Dermis blood vessel endothelial cell (primary cell): ENCODE results near the gene PROM2. TPM values are rescaled to one million over a fixed set of nuclear protein-coding genes. Genes with fewer than 3 reads are reported as not detected.

Source experiments
- DNase-seq: peaks from one replicate; pipeline ENCODE4 v3.0.0; 2010
- total RNA-seq: library from RNA; depleted of rRNA; stranded (reverse); fragments of >200 nt; gene quantifications from 2 replicates; pipeline ENCODE4 v1.2.3, GENCODE V29; 2014

The PROM2 gene
- total RNA-seq, 1 donor from 2014 or later, result 0.34 TPM

DNA sequence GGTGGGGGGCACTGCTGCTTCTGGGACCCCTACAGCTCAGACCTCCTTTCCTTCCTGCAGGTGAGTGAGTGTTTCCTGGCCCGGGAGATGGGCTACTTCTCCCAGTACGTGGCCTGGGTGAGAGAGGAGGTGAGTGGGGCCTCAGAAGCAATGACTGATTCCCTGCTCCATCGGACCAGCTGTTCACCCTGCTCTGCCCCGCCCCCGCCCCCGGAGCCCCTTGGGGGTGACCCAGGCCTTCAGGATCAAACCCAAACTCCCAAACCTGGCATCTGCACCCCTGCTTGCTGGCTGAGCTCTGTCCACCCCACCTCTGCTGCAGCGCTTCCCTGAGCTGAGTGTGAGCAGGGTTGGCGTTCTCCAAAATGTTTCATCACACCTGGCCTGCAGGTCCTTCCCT lies 13.1 kb downstream of the PROM2 start:
- no peak for DNase-seq

DNA sequence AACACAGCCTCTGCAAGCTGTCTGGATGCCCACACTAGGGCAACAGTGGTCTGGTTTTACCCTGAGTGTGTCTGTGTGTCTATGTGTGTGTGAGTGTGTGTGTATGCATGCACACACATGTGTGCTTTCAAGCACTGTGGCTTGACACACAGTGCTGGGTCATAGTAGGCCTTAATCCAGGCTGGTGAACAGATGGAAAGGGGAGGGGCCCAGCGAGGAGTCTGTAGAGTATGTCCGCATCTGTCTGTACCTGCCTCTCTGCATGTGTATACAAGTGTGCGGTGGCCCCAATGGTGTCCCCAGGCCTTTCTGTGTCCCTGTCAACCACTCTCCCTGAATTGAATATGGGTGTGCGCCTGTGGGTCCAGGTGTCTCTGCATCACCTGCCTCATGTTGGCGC lies 13.6 kb downstream of the PROM2 start:
- DNase-seq, result no peak

DNA sequence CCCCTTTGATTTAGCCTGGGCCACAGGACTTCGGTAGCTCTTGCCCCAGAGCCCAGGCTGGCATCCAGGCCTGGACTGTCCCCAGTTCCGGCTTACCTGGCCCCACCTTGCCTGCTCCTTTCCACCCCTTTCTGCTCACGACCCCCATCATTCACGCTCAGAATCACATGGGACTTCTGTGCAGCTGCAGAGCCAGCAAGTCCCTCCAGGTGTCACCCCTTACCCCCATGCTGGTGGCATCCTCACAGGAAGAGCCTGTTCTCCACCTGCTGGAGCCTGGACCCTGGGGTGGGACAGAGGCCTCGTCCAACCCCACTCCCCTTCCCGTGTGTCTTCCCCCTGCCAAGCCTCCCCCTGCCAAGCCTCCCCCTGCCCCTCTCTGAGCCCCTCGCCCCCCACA lies 15.0 kb downstream of the PROM2 start:
- no peak for DNase-seq

GRCh38 chr2:95291222-95291621 lies 17.0 kb downstream of the PROM2 start:
- no peak for DNase-seq

- no peak for DNase-seq
Observed at GRCh38 chr2:95292623-95293260, 18.5 kb downstream of the PROM2 start.

GRCh38 chr2:95294579-95295250 lies 20.5 kb downstream of the PROM2 start:
- DNase-seq, result no peak

- DNase-seq, result no peak
Observed at GRCh38 chr2:95295376-95295775, 21.1 kb downstream of the PROM2 start.

- DNase-seq, result no peak
Observed at GRCh38 chr2:95296011-95296410, 21.8 kb downstream of the PROM2 start.

GRCh38 chr2:95296880-95297487 lies 22.7 kb downstream of the PROM2 start, which contains the start of gene KCNIP3:
Gene KCNIP3, plus strand, starts transcription at chr2:95297347. Its CDS starts 92 bp downstream, at chr2:95297439.
- no peak for DNase-seq

DNA sequence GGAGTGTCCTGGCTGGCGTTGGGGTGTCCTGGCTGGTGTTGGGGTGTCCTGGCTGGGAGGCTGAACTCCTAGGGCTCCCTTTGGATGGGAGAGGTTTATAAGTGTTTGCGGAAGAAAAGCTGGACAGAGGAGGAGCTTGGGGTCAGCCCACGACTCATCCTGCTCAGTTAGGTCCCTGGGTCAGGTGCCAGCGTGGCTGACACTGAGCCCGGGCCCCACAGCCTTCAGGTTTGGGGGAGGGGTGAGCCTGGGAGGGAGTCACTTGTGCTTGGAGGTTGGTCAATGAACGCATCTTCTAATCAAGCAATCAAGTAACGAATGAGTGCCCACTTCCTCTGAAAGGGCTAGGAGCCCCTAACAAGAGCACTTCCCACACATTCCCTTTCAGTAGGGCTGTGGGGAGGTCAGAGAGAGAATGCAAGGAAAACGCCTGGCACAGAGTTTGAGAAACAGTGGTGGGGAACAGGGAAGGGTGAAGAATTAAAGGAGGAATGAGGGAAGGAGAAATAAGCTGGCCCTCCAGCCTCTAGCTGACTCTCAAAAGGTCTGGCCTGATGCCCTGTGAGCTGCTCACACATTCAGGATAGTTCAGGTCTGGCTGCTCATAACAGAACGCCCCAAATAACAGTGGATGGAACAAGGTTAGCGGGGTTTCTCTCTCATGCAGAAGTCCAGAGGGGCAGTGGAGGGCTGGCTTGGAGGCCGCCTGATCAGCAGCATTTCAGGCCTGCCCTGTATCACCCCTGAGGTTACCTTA lies 23.6 kb downstream of the PROM2 start:
- no peak for DNase-seq

- no peak for DNase-seq
Observed at GRCh38 chr2:95298486-95299111, 24.4 kb downstream of the PROM2 start.

- no peak for DNase-seq
Observed at GRCh38 chr2:95299961-95300360, 25.7 kb downstream of the PROM2 start.

DNA sequence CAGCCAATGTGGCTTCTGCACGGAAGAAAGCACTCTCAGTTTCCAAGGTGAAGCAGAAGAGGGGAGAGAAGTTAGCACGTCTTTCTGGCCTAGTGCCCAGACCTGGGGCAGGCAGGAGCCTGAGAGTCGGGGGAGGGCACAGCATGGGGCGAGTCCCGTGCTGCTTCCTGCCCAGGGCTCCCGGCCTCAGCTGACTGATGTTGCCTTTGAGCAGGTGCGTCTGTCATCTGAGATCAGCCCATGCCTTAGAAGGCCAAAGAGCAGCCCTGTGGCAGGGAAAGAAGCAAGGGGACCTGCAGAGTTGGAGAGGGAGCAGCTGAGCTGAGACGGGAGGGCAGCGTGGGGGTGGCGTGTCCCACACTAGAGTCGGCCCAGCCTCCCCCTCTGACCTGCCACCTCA lies 26.2 kb downstream of the PROM2 start:
- no peak for DNase-seq

DNA sequence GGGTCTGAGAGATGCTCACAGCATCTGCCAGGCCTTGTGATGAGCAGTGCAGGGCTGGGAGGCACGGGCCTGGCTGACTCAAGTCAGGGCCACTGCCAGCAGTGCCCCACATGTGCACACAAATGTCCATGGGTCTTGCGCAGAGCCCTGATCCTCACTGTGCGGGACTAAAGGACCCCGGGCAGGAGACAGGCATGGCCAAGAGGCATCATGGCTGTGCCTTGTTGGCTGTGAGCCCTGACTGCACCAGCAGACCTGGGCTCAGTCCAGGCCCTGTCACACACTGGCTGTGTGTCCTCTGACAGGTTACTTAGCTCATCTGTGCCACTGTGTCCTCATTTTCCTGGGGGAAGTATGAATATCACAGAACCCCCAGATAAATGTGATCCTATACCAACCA lies 26.9 kb downstream of the PROM2 start:
- no peak for DNase-seq

- DNase-seq, result no peak
Observed at GRCh38 chr2:95301876-95302641, 27.8 kb downstream of the PROM2 start.

GRCh38 chr2:95303191-95303919 lies 29.1 kb downstream of the PROM2 start:
- DNase-seq, result no peak

DNA sequence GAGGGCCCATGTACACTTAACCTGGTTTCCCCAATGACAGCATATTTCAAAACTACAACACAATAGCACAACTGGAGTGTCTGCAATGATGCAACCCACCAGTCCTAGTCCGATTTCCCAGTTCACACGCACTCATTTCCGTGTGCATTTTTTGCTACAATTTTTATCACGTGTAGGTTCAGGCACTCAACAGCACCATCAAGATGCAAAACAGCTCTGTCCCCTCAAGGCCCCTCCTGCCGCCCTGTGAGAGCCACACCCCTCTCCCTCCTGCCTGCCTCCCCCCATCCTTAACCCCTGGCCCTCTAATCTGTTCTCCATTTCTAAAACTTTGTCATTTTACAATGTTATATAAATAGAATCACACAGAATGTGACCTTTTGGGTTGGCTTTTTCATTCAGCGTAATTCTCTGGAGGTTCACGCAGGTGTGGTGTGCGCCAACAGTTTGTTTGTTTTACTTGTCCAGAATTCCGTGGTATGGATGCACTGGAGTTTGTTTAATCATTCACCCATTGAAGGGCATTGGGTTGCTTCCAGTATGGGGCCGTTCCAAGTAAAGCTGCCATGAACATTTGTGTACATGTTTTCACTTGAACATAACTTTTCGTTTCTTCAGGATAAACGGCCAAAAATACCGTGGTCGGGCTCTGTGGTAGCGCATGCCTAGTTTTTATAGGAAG lies 31.3 kb downstream of the PROM2 start:
- DNase-seq, result no peak

- DNase-seq, result no peak
Observed at GRCh38 chr2:95306336-95306895, 32.2 kb downstream of the PROM2 start.

GRCh38 chr2:95307036-95307435 lies 32.8 kb downstream of the PROM2 start:
- no peak for DNase-seq

DNA sequence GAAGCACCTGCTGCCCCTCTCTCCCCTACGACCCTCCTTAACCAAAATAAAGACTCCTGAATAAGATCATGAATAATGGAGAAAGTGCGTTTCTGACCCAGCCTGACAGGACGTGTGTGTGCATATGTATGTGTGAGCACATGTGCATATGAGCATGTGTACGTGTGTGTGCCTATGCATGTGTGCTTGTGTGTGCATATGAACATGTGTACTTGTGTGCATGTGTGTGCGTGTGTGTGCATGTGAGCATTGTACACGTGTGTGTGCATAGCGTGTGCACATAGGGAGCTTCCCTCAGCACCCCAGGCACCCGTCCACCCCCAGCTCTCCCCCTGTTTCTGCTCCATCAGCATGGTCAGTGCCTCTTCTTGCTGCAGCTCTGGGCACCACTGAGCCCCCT lies 33.6 kb downstream of the PROM2 start:
- no peak for DNase-seq
